H9 (cell line): ENCODE measurements around the gene CIT. TPM values are rescaled to one million over a fixed set of nuclear protein-coding genes. Genes with fewer than 3 reads are reported as not detected.

Experiments
- DNase-seq: peaks from one replicate; pipeline ENCODE4 v3.0.0-alpha.2; 2017
- H2AFZ ChIP-seq: one replicate; pipeline ENCODE4 v1.6.1; 2013; ENCODE audit warnings: mild to moderate bottlenecking, low read length, control low read depth, moderate library complexity
- H2AK5ac ChIP-seq: 2 replicates; pipeline ENCODE4 v1.6.1; 2013; ENCODE audit warnings: low read length, control low read depth, mixed read lengths; ENCODE audit not compliant: insufficient read length
- H2BK120ac ChIP-seq: one replicate; pipeline ENCODE4 v1.6.1; 2013; ENCODE audit warnings: low read depth, mild to moderate bottlenecking, low read length, control low read depth, inconsistent platforms; ENCODE audit not compliant: poor library complexity, severe bottlenecking
- H2BK12ac ChIP-seq: 2 replicates; pipeline ENCODE4 v1.6.1; 2013; ENCODE audit warnings: low read length, control low read depth, mixed read lengths, low read depth; ENCODE audit not compliant: insufficient read length
- H2BK15ac ChIP-seq: 2 replicates; pipeline ENCODE4 v1.6.1; 2013; ENCODE audit warnings: low read depth, low read length, control low read depth
- H2BK20ac ChIP-seq: one replicate; pipeline ENCODE4 v1.6.1; 2013; ENCODE audit warnings: low read depth, mild to moderate bottlenecking, low read length, control low read depth, inconsistent platforms; ENCODE audit not compliant: poor library complexity, severe bottlenecking
- H2BK5ac ChIP-seq: 2 replicates; pipeline ENCODE4 v1.6.1; 2013; ENCODE audit warnings: low read length, control low read depth, mixed read lengths; ENCODE audit not compliant: insufficient read length
- H3K14ac ChIP-seq: 2 replicates; pipeline ENCODE4 v1.6.1; 2013; ENCODE audit warnings: low read length, control low read depth; ENCODE audit not compliant: insufficient read depth
- H3K18ac ChIP-seq: 2 replicates; pipeline ENCODE4 v1.6.1; 2013; ENCODE audit warnings: low read depth, mild to moderate bottlenecking, mixed read lengths, low read length, control low read depth; ENCODE audit not compliant: insufficient read length
- H3K23ac ChIP-seq: 2 replicates; pipeline ENCODE4 v1.6.1; 2013; ENCODE audit warnings: low read length, control low read depth, mixed read lengths, low read depth; ENCODE audit not compliant: insufficient read length
- H3K23me2 ChIP-seq: 2 replicates; pipeline ENCODE4 v1.6.1; 2013; ENCODE audit warnings: low read depth, mild to moderate bottlenecking, mixed read lengths, low read length, control low read depth; ENCODE audit not compliant: insufficient read length, poor library complexity, severe bottlenecking
- H3K27ac ChIP-seq: 2 replicates; pipeline ENCODE4 v1.5.1; 2013; ENCODE audit warnings: low read length, control low read depth, mixed read lengths, low read depth; ENCODE audit not compliant: insufficient read length
- H3K27me3 ChIP-seq: 2 replicates; pipeline ENCODE4 v1.6.1; 2013; ENCODE audit warnings: low read length, control low read depth, inconsistent platforms; ENCODE audit not compliant: insufficient read depth
- H3K4ac ChIP-seq: 2 replicates; pipeline ENCODE4 v1.6.1; 2013; ENCODE audit warnings: low read depth, mild to moderate bottlenecking, control low read depth, inconsistent platforms, low read length, moderate library complexity
- H3K4me1 ChIP-seq: 2 replicates; pipeline ENCODE4 v1.6.1; 2013; ENCODE audit warnings: low read length, control low read depth, inconsistent platforms; ENCODE audit not compliant: insufficient read depth
- H3K4me2 ChIP-seq: 2 replicates; pipeline ENCODE4 v1.6.1; 2013; ENCODE audit warnings: low read length, control low read depth, mixed read lengths; ENCODE audit not compliant: insufficient read length, insufficient read depth
- H3K56ac ChIP-seq: 2 replicates; pipeline ENCODE4 v1.6.1; 2013; ENCODE audit warnings: low read depth, mild to moderate bottlenecking, mixed read lengths, low read length, control low read depth; ENCODE audit not compliant: insufficient read length
- H3K79me1 ChIP-seq: 2 replicates; pipeline ENCODE4 v1.6.1; 2013; ENCODE audit warnings: low read depth, mild to moderate bottlenecking, moderate library complexity, low read length, control low read depth, inconsistent platforms; ENCODE audit not compliant: insufficient read depth, poor library complexity, severe bottlenecking
- H3K79me2 ChIP-seq: 2 replicates; pipeline ENCODE4 v1.6.1; 2013; ENCODE audit warnings: low read length, control low read depth, inconsistent platforms; ENCODE audit not compliant: insufficient read depth
- H3K9ac ChIP-seq: 2 replicates; pipeline ENCODE4 v1.6.1; 2013; ENCODE audit warnings: low read length, control low read depth, mixed read lengths; ENCODE audit not compliant: insufficient read length; ENCODE audit errors: extremely low read depth
- H3K9me3 ChIP-seq: one replicate; pipeline ENCODE4 v1.6.1; 2013; ENCODE audit warnings: low read depth, low read length, inconsistent platforms; ENCODE audit not compliant: control insufficient read depth
- H3T11ph ChIP-seq: one replicate; pipeline ENCODE4 v1.6.1; 2013; ENCODE audit warnings: mild to moderate bottlenecking, low read length, control low read depth, inconsistent platforms
- H4K20me1 ChIP-seq: one replicate; pipeline ENCODE4 v1.6.1; 2013; ENCODE audit not compliant: control insufficient read depth, insufficient read length, insufficient read depth
- H4K5ac ChIP-seq: 2 replicates; pipeline ENCODE4 v1.6.1; 2013; ENCODE audit warnings: low read depth, mild to moderate bottlenecking, mixed read lengths, low read length, control low read depth; ENCODE audit not compliant: insufficient read length
- H4K8ac ChIP-seq: replicated peaks from 2 replicates; pipeline ENCODE4 v1.6.1; 2013; ENCODE audit warnings: low read length, control low read depth, mixed read lengths, low read depth; ENCODE audit not compliant: insufficient read length
- H4K91ac ChIP-seq: 2 replicates; pipeline ENCODE4 v1.6.1; 2013; ENCODE audit warnings: low read depth, mild to moderate bottlenecking, moderate library complexity, mixed read lengths, low read length, control low read depth; ENCODE audit not compliant: insufficient read length
- H3K27ac Mint-ChIP-seq, 3 experiments: 2 replicates in 2 of 3; 3 replicates in 1 of 3; pipeline ENCODE4 v1.8.0; 2020 to 2021; ENCODE audit warnings: mixed read lengths in 3 of 3, mild to moderate bottlenecking in 1 of 3, moderate library complexity in 1 of 3
- H3K27me3 Mint-ChIP-seq: 2 replicates; pipeline ENCODE4 v1.8.0; 2021; ENCODE audit warnings: low read depth, mild to moderate bottlenecking, moderate library complexity, mixed read lengths
- H3K36me3 Mint-ChIP-seq, 3 experiments: 2 replicates in 2 of 3; 3 replicates in 1 of 3; pipeline ENCODE4 v1.8.0; 2020 to 2021; ENCODE audit warnings: low read depth in 3 of 3, mixed read lengths in 3 of 3; ENCODE audit not compliant: insufficient read depth in 1 of 3
- H3K4me1 Mint-ChIP-seq, 2 experiments: 2 replicates each; pipeline ENCODE4 v1.8.0; 2020; ENCODE audit warnings: mixed read lengths in 2 of 2
- H3K4me3 Mint-ChIP-seq, 2 experiments: 2 replicates in 1 of 2; 3 replicates in 1 of 2; pipeline ENCODE4 v1.8.0; 2020 to 2021; ENCODE audit warnings: mild to moderate bottlenecking in 2 of 2, mixed read lengths in 2 of 2, moderate library complexity in 1 of 2
- H3K9me3 Mint-ChIP-seq, 2 experiments: 2 replicates in 1 of 2; 3 replicates in 1 of 2; pipeline ENCODE4 v1.8.0; 2020; ENCODE audit warnings: mild to moderate bottlenecking in 2 of 2, mixed read lengths in 2 of 2, moderate library complexity in 1 of 2
- CTCF ChIP-seq: fragments of 200-600 bp; sonication (generic); conservative IDR thresholded peaks from 3 replicates; pipeline ENCODE4 v1.8.0; 2021; ENCODE audit warnings: antibody characterized with exemption, mild to moderate bottlenecking
- WGBS: extraction: QIAGEN DNeasy Blood & Tissue Kit; methylation state at CpG from one replicate; pipeline ENCODE4 v1.1.7; 2013; ENCODE audit warnings: missing lambda C conversion rate, low lambda C conversion rate, mixed read lengths; ENCODE audit not compliant: insufficient read length; ENCODE audit errors: extremely low coverage; 5-methylcytosine and 5-hydroxymethylcytosine counted together
- total RNA-seq: library from RNA; stranded (reverse); gene quantifications from 2 replicates; pipeline ENCODE4 v1.2.1, GENCODE V29; 2021

CIT gene
- total RNA-seq, 1 experiment from 2014 or later, result 55.3 TPM

GRCh38 chr12:119718141-119718540, 159.0 kb downstream of the CIT start:
- H2BK120ac ChIP-seq, result no peak overlapping the region
- no peaks in the 10 kb centered on the region for H3K27me3 Mint-ChIP-seq

More at GRCh38 chr12:119718141-119718540, 159.0 kb downstream of the CIT start:
- Histone ChIP-seq H4K5ac (no peak overlapping the region), H3K23ac (no peak overlapping the region), H3K4ac (no peak overlapping the region), H3K18ac (no peak overlapping the region), H2BK15ac (no peak overlapping the region), H2BK5ac (no peak overlapping the region), H3T11ph (no peak overlapping the region), H3K79me2 (no peaks in the 10 kb centered on the region), H2AFZ (no peak overlapping the region), H3K56ac (no peak overlapping the region), H3K27me3 (no peaks in the 10 kb centered on the region), H3K23me2 (no peaks in the 10 kb centered on the region), H3K4me2 (no peak overlapping the region), H3K9me3 (no peaks in the 10 kb centered on the region), H2AK5ac (no peak overlapping the region), H3K14ac (no peak overlapping the region), H2BK20ac (no peak overlapping the region), H2BK12ac (no peak overlapping the region), H3K4me1 (no peaks in the 10 kb centered on the region), H3K9ac (no peak overlapping the region), H3K27ac (no peak overlapping the region), H4K20me1 (no peaks in the 10 kb centered on the region), H3K79me1 (no peaks in the 10 kb centered on the region), H4K8ac (no peak overlapping the region), H4K91ac (no peak overlapping the region)
- H3K36me3 Mint-ChIP-seq, result peaks cover 22 to 77% (median 48%) of the 10 kb centered on the region in 3 experiments; a peak in 6 of 7 replicates
- H3K27ac Mint-ChIP-seq, result no peak overlapping the region
- no peak for TF ChIP-seq CTCF
- peaks cover 0 to 5% of the 10 kb centered on the region in 2 experiments; a peak in 1 of 4 replicates for H3K4me1 Mint-ChIP-seq
- DNase-seq, result no peak
- no peak overlapping the region for H3K4me3 Mint-ChIP-seq
- WGBS, result no CpG with 5 or more reads among the region's 17 CpGs
- H3K9me3 Mint-ChIP-seq, result no peaks in the 10 kb centered on the region
